Sigmoid colon (tissue), 7 donors: Measurements from ENCODE around the gene EFNA3. TPM values are rescaled to one million over a fixed set of nuclear protein-coding genes. Genes with fewer than 3 reads are reported as not detected.

ENCODE experiments used
- DNase-seq: peaks from one replicate; pipeline ENCODE4 v3.0.0-alpha.2; 2019
- H3K27ac ChIP-seq, 4 donors: fragments of 200-600 bp; sonication (generic); one replicate each; pipeline ENCODE4 v1.5.1; 2016 to 2019; ENCODE audit warnings: mild to moderate bottlenecking in 1 of 4
- H3K27me3 ChIP-seq, 3 donors: fragments of 200-600 bp; sonication (generic); one replicate each; pipeline ENCODE4 v1.5.1; 2019; ENCODE audit warnings: mild to moderate bottlenecking in 1 of 3
- H3K36me3 ChIP-seq, 4 donors: fragments of 200-600 bp; sonication (generic); one replicate each; pipeline ENCODE4 v1.5.1; 2016 to 2019
- H3K4me1 ChIP-seq, 4 donors: fragments of 200-600 bp; sonication (generic); one replicate each; pipeline ENCODE4 v1.5.1; 2017 to 2019
- H3K4me3 ChIP-seq, 4 donors: fragments of 200-600 bp; sonication (generic); one replicate each; pipeline ENCODE4 v1.5.1; 2017 to 2019; ENCODE audit warnings: mild to moderate bottlenecking in 2 of 4, moderate library complexity in 1 of 4
- H3K9me3 ChIP-seq, 4 donors: fragments of 200-600 bp in 3 of 4; sonication (generic) in 3 of 4; one replicate each; pipeline versions ENCODE4 v1.5.1 to v1.6.1; 2013 to 2019
- EP300 ChIP-seq, 4 donors: sonication (generic); formaldehyde crosslinking; IDR thresholded peaks; one replicate each; pipeline ENCODE4 v1.6.1; 2017; ENCODE audit warnings: antibody characterized with exemption in 4 of 4
- POLR2A ChIP-seq, 2 donors: fragments of 450-650 bp; IDR thresholded peaks; one replicate each; pipeline ENCODE4 v1.6.1; 2016; ENCODE audit warnings: antibody characterized with exemption in 2 of 2, mild to moderate bottlenecking in 2 of 2, moderate library complexity in 2 of 2
- POLR2AphosphoS5 ChIP-seq, 4 donors: sonication (generic); formaldehyde crosslinking; IDR thresholded peaks; one replicate each; pipeline ENCODE4 v1.6.1; 2017; ENCODE audit warnings: antibody characterized with exemption in 4 of 4
- WGBS, 2 donors: extraction: QIAGEN DNeasy Blood & Tissue Kit; methylation state at CpG; one replicate each; pipeline ENCODE4 v1.1.7; 2013; 5-methylcytosine and 5-hydroxymethylcytosine counted together
- intact Hi-C: fragments of 100-400 bp; cut with DNase I; formaldehyde crosslinking; loops from one replicate; pipeline ENCODE4 v1.15.1; 2023
- polyA plus RNA-seq, 3 donors: library from polyadenylated mRNA; stranded (reverse); fragments of 200-250 nt; gene quantifications; one replicate each; pipeline ENCODE4 v1.2.3, GENCODE V29; 2013
- total RNA-seq, 4 donors: library from RNA; depleted of rRNA; stranded (reverse); fragments of >200 nt; gene quantifications; one replicate each; pipeline ENCODE4 v1.1.0, GENCODE V29; 2016
- TF ChIP-seq, protein P1 (sequence below), 4 experiments: fragments of 450-650 bp in 3 of 4; fragments of 200-600 bp in 1 of 4; IDR thresholded peaks; one replicate each; pipeline ENCODE4 v1.5.1; 2016 to 2019; ENCODE audit warnings: antibody characterized with exemption in 4 of 4, mild to moderate bottlenecking in 3 of 4, moderate library complexity in 2 of 4
- donor health status: healthy with polysubstance abuse.
- donor health status: Bipolar disorder and iron deficiency.
- donor health status: healthy.

EFNA3 gene
- total and polyA plus RNA-seq, 7 donors: 0.27 to 9.0 (median 3.0) TPM

DNA sequence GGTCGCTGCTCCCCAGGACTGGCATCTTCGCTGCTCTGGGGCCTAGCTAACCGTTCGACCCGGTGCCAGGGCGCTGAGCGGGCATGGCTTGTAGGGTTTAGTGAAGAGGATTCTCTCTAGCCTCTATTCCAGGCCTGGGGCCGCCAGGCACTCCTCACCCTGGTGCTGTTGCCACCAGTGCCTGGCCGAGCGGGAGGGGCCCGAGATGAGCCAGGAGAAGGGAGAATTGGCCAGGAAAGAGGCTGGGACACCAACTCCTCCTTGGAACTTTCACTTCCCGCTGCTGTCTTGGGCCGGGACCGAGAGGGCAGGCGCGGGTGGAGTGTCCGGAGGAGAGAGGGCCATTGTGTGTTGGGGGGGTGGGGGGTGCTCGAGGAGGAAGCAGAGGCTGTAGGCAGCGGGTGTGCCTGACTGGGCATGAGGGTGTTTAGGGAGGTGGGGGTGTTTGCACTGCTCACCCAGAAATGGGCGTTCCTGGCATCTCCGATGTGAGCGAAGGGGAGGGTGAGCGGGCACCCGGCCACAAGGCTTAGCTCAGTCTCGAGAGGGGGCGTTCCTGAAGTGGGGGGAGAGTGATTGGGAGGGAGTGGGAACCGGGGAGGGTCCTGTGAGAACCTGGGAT is 26.7 kb upstream of the EFNA3 start:
- H3K4me1 ChIP-seq: peaks cover 0 to 33% (median 22%) of the 10 kb centered on the region in 4 donors
- intact Hi-C loops: loop anchor here (2.0 to 10.0 kb wide), 3 partner anchors 33 to 497 kb away; partner anchors contain the start of genes UBE2Q1 and ZBTB7B
- peak in 2 of 4 donors; percentile 20 to 34 for TF ChIP-seq POLR2AphosphoS5 (IDR thresholded peaks at IDR 0.05)
- TF ChIP-seq EP300 (IDR thresholded peaks at IDR 0.05): no peak
- peak; percentile 85 for DNase-seq
- H3K9me3 ChIP-seq: no peaks in the 10 kb centered on the region
- H3K4me3 ChIP-seq: peak overlapping the region; percentile 57 to 85 (median 68)
- H3K36me3 ChIP-seq: peaks cover 10 to 37% (median 19%) of the 10 kb centered on the region in 4 donors
- WGBS, 2 donors: 0 to 1% methylated on average over 27 of the region's 27 CpGs
- peak overlapping the region; percentile 92 to 96 (median 92) for H3K27ac ChIP-seq
- H3K27me3 ChIP-seq: no peaks in the 10 kb centered on the region

DNA sequence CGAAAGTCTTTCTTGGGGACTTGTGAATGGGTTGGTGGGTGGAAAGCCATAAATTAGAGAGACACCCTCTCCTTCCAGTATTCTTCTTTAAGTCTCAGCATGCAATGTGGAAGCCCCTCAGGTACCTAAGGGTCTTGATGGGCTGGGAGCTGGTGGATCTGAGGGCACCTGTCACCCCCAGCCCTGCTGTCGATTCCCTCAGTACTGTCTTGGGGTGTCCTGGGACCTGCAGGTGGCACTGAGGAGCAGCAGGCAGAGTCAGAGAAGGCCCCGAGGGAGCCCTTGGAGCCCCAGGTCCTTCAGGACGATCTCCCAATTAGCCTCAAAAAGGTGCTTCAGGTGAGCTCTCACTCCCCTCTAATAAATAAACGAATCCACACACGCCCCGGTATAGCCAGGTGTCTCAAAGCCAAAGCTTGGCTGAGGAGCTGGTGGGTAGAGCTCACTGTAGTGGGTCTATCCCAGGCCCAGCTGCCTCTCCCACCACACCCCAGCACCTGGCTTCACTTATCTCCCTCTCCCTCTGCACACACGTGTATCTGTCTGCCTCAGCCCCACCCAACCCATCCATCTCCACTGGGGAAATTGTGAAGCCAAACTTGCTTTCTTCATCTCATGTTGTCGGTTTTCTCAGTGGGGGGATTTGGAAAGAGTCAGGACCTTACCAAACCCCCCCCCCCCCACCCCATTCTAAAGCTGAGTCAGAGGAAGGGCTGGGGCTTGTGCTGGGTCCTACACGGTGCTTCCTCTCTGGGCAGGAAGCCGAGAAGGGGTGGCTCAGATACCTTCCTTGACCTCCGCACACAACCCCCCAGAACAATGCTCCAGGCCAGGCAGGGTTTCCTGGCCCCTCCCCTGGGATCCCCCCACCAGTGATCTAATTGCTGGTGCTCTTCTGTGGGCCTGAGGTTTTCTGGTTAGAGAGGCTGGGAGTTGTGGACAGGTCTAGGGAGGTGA is 25.9 kb upstream of the EFNA3 start:
- Histone ChIP-seq H3K27ac (peak overlapping the region; percentile 92 to 96 (median 92)), H3K9me3 (no peaks in the 10 kb centered on the region), H3K4me3 (peak overlapping the region; percentile 57 to 85 (median 68)), H3K4me1 (peaks cover 0 to 33% (median 22%) of the 10 kb centered on the region in 4 donors), H3K36me3 (peaks cover 18 to 45% (median 27%) of the 10 kb centered on the region in 4 donors), H3K27me3 (no peaks in the 10 kb centered on the region)
- no peak for DNase-seq
- TF ChIP-seq EP300 (IDR thresholded peaks at IDR 0.05): no peak
- TF ChIP-seq POLR2AphosphoS5 (IDR thresholded peaks at IDR 0.05): no peak
- TF ChIP-seq, protein P1, sequence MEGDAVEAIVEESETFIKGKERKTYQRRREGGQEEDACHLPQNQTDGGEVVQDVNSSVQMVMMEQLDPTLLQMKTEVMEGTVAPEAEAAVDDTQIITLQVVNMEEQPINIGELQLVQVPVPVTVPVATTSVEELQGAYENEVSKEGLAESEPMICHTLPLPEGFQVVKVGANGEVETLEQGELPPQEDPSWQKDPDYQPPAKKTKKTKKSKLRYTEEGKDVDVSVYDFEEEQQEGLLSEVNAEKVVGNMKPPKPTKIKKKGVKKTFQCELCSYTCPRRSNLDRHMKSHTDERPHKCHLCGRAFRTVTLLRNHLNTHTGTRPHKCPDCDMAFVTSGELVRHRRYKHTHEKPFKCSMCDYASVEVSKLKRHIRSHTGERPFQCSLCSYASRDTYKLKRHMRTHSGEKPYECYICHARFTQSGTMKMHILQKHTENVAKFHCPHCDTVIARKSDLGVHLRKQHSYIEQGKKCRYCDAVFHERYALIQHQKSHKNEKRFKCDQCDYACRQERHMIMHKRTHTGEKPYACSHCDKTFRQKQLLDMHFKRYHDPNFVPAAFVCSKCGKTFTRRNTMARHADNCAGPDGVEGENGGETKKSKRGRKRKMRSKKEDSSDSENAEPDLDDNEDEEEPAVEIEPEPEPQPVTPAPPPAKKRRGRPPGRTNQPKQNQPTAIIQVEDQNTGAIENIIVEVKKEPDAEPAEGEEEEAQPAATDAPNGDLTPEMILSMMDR (IDR thresholded peaks at IDR 0.05): peak in 3 of 4 experiments; percentile 17 to 37 (median 18)
- WGBS, 2 donors: 22 to 34% methylated on average over 12 of the region's 12 CpGs
- intact Hi-C loops: loop anchor here (5.0 to 10.0 kb wide), 2 partner anchors 50 to 498 kb away; partner anchors contain the start of genes UBE2Q1 and ZBTB7B

DNA sequence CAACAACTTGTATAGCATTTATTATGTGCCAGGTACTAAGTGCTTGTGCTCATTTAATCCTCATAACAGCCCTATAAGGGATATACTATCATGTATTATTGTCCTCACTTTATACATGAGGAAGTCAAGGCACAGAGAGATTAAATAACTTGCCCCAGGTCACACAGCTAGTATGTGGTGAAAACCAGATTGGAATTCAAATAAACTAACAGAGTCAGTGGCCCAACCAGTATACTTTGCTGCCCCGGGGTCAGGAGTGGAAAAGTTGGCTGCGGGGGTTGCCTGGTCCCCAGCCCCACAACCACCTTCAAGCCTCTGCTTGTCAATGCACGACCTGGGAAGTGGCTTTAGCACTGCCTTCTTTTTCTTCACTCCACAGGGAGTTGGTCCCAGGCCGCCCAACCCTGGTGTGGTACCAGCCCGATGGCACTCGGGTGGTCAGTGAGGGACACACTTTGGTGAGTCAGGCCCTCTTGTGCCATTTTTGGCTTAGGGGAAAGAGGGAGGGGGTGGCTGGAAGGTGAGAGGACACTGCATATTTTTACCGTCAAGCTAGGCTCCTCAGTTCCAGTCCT is 25.0 kb upstream of the EFNA3 start:
- H3K4me3 ChIP-seq: no peak overlapping the region
- no peak overlapping the region for H3K27ac ChIP-seq
- WGBS, 2 donors: 91 to 92% methylated on average over 7 of the region's 7 CpGs
- H3K27me3 ChIP-seq: no peaks in the 10 kb centered on the region
- intact Hi-C loops: loop anchor here (5.0 to 10.0 kb wide), 2 partner anchors 51 to 499 kb away; partner anchors contain the start of genes UBE2Q1 and ZBTB7B
- TF ChIP-seq POLR2AphosphoS5 (IDR thresholded peaks at IDR 0.05) (no peak), POLR2A (IDR thresholded peaks at IDR 0.05) (no peak), EP300 (IDR thresholded peaks at IDR 0.05) (no peak)
- TF ChIP-seq, protein P1 (IDR thresholded peaks at IDR 0.05): no peak
- H3K4me1 ChIP-seq: peaks cover 0 to 33% (median 22%) of the 10 kb centered on the region in 4 donors
- no peaks in the 10 kb centered on the region for H3K9me3 ChIP-seq
- DNase-seq: no peak
- H3K36me3 ChIP-seq: peaks cover 19 to 54% (median 32%) of the 10 kb centered on the region in 4 donors

DNA sequence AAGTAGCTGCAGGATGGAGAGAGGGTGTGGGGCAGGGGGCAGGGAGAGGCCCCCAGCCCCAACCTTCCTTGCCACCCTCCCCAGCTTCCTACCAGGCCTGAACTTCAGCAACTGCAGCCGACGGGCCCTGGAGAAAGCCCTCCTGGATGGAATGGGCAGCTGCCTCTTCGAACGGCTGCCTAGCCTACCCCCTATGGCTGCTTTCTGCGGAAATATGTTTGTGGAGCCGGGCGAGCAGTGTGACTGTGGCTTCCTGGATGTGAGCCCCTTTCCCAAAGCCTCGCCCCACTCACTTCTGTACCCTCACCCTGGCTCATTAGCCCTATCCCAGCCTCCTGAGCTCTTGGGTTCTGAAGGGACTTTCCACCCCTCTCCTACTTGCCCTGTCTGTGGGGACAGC is 21.5 kb upstream of the EFNA3 start:
- DNase-seq: no peak
- intact Hi-C loops: loop anchor here (10.0 kb wide), 1 partner anchor 502 kb away; the partner anchor contains the start of gene UBE2Q1
- H3K27me3 ChIP-seq: peaks cover 0 to 4% (median 0%) of the 10 kb centered on the region in 3 donors
- no peaks in the 10 kb centered on the region for H3K9me3 ChIP-seq
- H3K27ac ChIP-seq: no peak overlapping the region
- no peak overlapping the region for H3K4me3 ChIP-seq
- 96 to 97% methylated on average over 8 of the region's 8 CpGs for WGBS, 2 donors
- peaks cover 19 to 71% (median 38%) of the 10 kb centered on the region in 4 donors for H3K36me3 ChIP-seq
- TF ChIP-seq POLR2AphosphoS5 (IDR thresholded peaks at IDR 0.05) (no peak), POLR2A (IDR thresholded peaks at IDR 0.05) (no peak), EP300 (IDR thresholded peaks at IDR 0.05) (no peak)
- TF ChIP-seq, protein P1 (IDR thresholded peaks at IDR 0.05): no peak
- peaks cover 3 to 21% (median 12%) of the 10 kb centered on the region in 4 donors for H3K4me1 ChIP-seq
